CD4-positive, alpha-beta T cell (primary cell): ENCODE results near the gene PLCB1. TPM values are rescaled to one million over a fixed set of nuclear protein-coding genes. Genes with fewer than 3 reads are reported as not detected.

Experiments
- ATAC-seq: fragments of 200-7000 bp; cut with Tn5 transposase; one replicate; pipeline ENCODE4 v1.10.0; 2022; ENCODE audit warnings: mild to moderate bottlenecking; ENCODE audit not compliant: poor library complexity
- CTCF ChIA-PET: fragments of 350-600 bp; sonication (Branson Sonifier 250); formaldehyde crosslinking; loops from one replicate; lab custom pipeline; 2021; ENCODE audit warnings: antibody characterized with exemption, inconsistent platforms; lab: Charles Lee
- POLR2A ChIA-PET: fragments of 350-600 bp; sonication (Branson Sonifier 250); formaldehyde crosslinking; loops from one replicate; lab custom pipeline; 2021; ENCODE audit warnings: antibody characterized with exemption, inconsistent platforms; lab: Charles Lee
- DNase-seq, 14 experiments: peaks; one replicate each; pipeline ENCODE4 v3.0.0-alpha.2; 2013 to 2020; ENCODE audit warnings: mixed read lengths in 2 of 14
- H3K27ac ChIP-seq, 2 donors: one replicate each; pipeline versions ENCODE4 v1.5.1 to v1.7.0; 2013; ENCODE audit warnings: low read length in 2 of 2, low read depth in 1 of 2, mild to moderate bottlenecking in 1 of 2
- H3K27me3 ChIP-seq, 2 experiments: 1 replicate in 1 of 2; 2 replicates in 1 of 2; pipeline versions ENCODE4 v1.6.1 to v1.7.0; 2013; ENCODE audit warnings: low read length in 2 of 2, control low read depth in 1 of 2, mild to moderate bottlenecking in 1 of 2, moderate library complexity in 1 of 2; ENCODE audit not compliant: insufficient read depth in 2 of 2, control insufficient read depth in 1 of 2
- H3K36me3 ChIP-seq: one replicate; pipeline ENCODE4 v1.6.1; 2013; ENCODE audit warnings: low read length, control low read depth; ENCODE audit not compliant: insufficient read depth
- H3K4me1 ChIP-seq: one replicate; pipeline ENCODE4 v1.6.1; 2013; ENCODE audit warnings: low read length, control low read depth; ENCODE audit not compliant: insufficient read depth
- H3K4me3 ChIP-seq: one replicate; pipeline ENCODE4 v1.5.1; 2013; ENCODE audit warnings: mild to moderate bottlenecking, low read length, moderate library complexity
- H3K9me3 ChIP-seq, 2 experiments: 1 replicate in 1 of 2; 2 replicates in 1 of 2; pipeline versions ENCODE4 v1.6.1 to v1.7.0; 2013; ENCODE audit warnings: low read length in 2 of 2, mild to moderate bottlenecking in 2 of 2, control low read depth in 1 of 2, moderate library complexity in 1 of 2; ENCODE audit not compliant: control insufficient read depth in 1 of 2, insufficient read depth in 1 of 2
- H3K27ac Mint-ChIP-seq: one replicate; pipeline ENCODE4 v1.8.0; 2020; ENCODE audit warnings: mixed read lengths
- H3K27me3 Mint-ChIP-seq: one replicate; pipeline ENCODE4 v1.8.0; 2021; ENCODE audit warnings: mixed read lengths
- H3K36me3 Mint-ChIP-seq: one replicate; pipeline ENCODE4 v1.8.0; 2021; ENCODE audit warnings: low read depth, mixed read lengths
- H3K4me1 Mint-ChIP-seq: one replicate; pipeline ENCODE4 v1.8.0; 2021; ENCODE audit warnings: low read depth, mixed read lengths
- H3K4me3 Mint-ChIP-seq: one replicate; pipeline ENCODE4 v1.8.0; 2020; ENCODE audit warnings: mild to moderate bottlenecking, mixed read lengths
- H3K9me3 Mint-ChIP-seq: one replicate; pipeline ENCODE4 v1.8.0; 2020; ENCODE audit warnings: mixed read lengths
- intact Hi-C, 2 experiments: fragments of 100-400 bp; cut with DNase I in 1 of 2; cut with micrococcal nuclease in 1 of 2; formaldehyde crosslinking; loops; one replicate each; pipeline versions ENCODE4 v1.15.1 to v1.9.0; 2023 to 2025; cut with DNase I, micrococcal nuclease
- total RNA-seq, 174 experiments: library from RNA in 2 of 174; stranded (reverse) in 2 of 174; gene quantifications; one replicate each; pipeline ENCODE4 v1.2.3 and lab custom pipeline; 2021 to 2026
- TF ChIP-seq, protein P1 (sequence below): fragments of 200-600 bp; IDR thresholded peaks from one replicate; pipeline ENCODE4 v1.8.0; 2022; ENCODE audit warnings: antibody characterized with exemption, mild to moderate bottlenecking

The PLCB1 gene
- total RNA-seq, 2 experiments from 2014 or later, result 3.8 to 5.6 TPM

DNA sequence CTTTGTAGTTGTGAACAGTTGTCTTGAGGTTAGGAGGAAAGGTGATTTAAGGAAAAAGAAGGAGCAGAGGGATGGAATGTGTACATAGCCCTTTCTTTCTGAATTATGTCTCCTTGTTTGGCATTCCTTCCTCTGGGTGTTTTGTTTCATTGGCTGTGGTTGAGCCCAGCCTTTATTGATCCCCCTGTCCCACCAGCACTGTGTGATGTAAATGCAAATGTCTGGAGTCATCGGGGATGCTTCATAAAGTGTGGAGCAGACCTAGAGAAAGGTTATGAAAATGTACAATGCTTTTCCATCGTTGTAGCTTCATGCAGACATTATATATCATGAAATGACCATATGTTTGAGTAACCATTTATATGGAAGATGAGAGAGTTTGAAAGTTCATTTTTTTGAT is 164.5 kb downstream of the PLCB1 start:
- no peak overlapping the region for H3K4me3 Mint-ChIP-seq
- no peaks in the 10 kb centered on the region for H3K27me3 Mint-ChIP-seq
- DNase-seq (no peak), ATAC-seq (no peak)
- no peaks in the 10 kb centered on the region for H3K4me1 ChIP-seq
- TF ChIP-seq, protein P1, sequence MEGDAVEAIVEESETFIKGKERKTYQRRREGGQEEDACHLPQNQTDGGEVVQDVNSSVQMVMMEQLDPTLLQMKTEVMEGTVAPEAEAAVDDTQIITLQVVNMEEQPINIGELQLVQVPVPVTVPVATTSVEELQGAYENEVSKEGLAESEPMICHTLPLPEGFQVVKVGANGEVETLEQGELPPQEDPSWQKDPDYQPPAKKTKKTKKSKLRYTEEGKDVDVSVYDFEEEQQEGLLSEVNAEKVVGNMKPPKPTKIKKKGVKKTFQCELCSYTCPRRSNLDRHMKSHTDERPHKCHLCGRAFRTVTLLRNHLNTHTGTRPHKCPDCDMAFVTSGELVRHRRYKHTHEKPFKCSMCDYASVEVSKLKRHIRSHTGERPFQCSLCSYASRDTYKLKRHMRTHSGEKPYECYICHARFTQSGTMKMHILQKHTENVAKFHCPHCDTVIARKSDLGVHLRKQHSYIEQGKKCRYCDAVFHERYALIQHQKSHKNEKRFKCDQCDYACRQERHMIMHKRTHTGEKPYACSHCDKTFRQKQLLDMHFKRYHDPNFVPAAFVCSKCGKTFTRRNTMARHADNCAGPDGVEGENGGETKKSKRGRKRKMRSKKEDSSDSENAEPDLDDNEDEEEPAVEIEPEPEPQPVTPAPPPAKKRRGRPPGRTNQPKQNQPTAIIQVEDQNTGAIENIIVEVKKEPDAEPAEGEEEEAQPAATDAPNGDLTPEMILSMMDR, result no peak
- no peak overlapping the region for H3K27ac ChIP-seq
- no peaks in the 10 kb centered on the region for H3K4me1 Mint-ChIP-seq
- intact Hi-C loops, result no loop called here
- H3K36me3 ChIP-seq, result no peaks in the 10 kb centered on the region
- ChIA-PET POLR2A (no interaction called here), CTCF (interaction anchor here (0.6 kb wide), 1 partner anchor 463 kb away, joined by 3 read pairs; no protein-coding TSS in a partner anchor)
- H3K36me3 Mint-ChIP-seq, result no peaks in the 10 kb centered on the region
- no peak overlapping the region for H3K27ac Mint-ChIP-seq
- H3K4me3 ChIP-seq, result no peak overlapping the region
- no peaks in the 10 kb centered on the region for H3K9me3 Mint-ChIP-seq
- no peaks in the 10 kb centered on the region for H3K9me3 ChIP-seq
- H3K27me3 ChIP-seq, result no peaks in the 10 kb centered on the region

DNA sequence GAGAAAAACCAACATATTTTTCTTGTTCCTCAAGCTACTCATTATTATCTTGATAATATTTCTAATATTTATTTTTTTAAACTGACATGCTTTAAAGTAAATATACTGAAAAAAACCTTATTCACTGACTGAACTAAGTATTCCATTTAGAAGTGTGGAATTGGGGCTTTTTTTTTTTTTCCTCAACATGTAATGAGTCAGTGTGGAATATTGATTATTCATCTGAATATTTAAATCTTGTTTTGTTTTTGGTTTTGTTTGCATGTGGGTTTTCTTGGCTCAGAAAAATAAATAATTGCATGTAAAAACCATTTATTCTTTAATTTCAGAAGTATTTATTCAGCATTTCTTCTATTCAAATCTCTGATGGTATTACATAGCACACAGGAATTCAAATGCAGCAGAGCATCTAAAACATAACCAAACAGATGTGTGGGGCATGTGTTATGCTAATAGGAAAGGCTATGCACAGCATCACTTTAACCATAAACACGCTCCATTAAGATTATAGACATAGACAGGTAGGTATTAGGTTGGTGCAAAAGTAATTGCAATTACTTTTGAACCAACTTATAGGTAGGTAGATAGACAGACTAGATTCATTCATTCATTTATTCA is 166.5 kb downstream of the PLCB1 start:
- no peaks in the 10 kb centered on the region for H3K4me1 Mint-ChIP-seq
- no peaks in the 10 kb centered on the region for H3K27me3 Mint-ChIP-seq
- intact Hi-C loops, result no loop called here
- Histone ChIP-seq H3K27me3 (no peaks in the 10 kb centered on the region), H3K4me3 (no peak overlapping the region), H3K36me3 (no peaks in the 10 kb centered on the region), H3K27ac (no peak overlapping the region), H3K4me1 (no peaks in the 10 kb centered on the region), H3K9me3 (no peaks in the 10 kb centered on the region)
- H3K4me3 Mint-ChIP-seq, result no peak overlapping the region
- ChIA-PET CTCF (no interaction called here), POLR2A (no interaction called here)
- H3K27ac Mint-ChIP-seq, result no peak overlapping the region
- TF ChIP-seq, protein P1, result no peak
- H3K9me3 Mint-ChIP-seq, result no peaks in the 10 kb centered on the region
- ATAC-seq, result no peak
- DNase-seq, result no peak
- no peaks in the 10 kb centered on the region for H3K36me3 Mint-ChIP-seq

DNA sequence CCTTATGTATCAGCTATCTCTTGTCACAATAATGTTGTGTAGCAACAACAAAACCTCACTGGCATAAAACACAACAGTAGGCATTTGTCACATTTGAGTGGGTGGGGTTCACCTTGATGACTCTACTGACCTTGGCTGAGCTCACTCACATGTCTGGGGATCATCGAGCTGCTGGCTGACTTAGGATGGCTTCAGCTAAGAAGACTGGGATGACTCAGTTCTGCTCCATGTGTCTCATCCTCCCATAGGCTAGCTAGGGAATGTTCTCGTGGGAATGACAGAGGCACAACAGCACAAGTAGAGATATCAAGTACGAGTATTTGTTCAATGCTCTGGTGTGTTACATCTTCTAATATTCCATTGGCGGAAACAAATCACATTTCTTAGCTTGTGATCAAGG is 167.9 kb downstream of the PLCB1 start:
- TF ChIP-seq, protein P1, result no peak
- Mint-ChIP-seq H3K4me1 (peaks cover 2% of the 10 kb centered on the region), H3K27me3 (no peaks in the 10 kb centered on the region), H3K36me3 (no peaks in the 10 kb centered on the region), H3K4me3 (no peak overlapping the region), H3K9me3 (no peaks in the 10 kb centered on the region), H3K27ac (no peak overlapping the region)
- H3K9me3 ChIP-seq, result no peaks in the 10 kb centered on the region
- no peak overlapping the region for H3K4me3 ChIP-seq
- no peak for ATAC-seq
- no peaks in the 10 kb centered on the region for H3K4me1 ChIP-seq
- H3K36me3 ChIP-seq, result no peaks in the 10 kb centered on the region
- ChIA-PET CTCF (no interaction called here), POLR2A (no interaction called here)
- no peak for DNase-seq
- no peak overlapping the region for H3K27ac ChIP-seq
- H3K27me3 ChIP-seq, result no peaks in the 10 kb centered on the region
- intact Hi-C loops, result no loop called here
